ENCODE data around the gene ARRDC4.

ARRDC4 gene

DNA sequence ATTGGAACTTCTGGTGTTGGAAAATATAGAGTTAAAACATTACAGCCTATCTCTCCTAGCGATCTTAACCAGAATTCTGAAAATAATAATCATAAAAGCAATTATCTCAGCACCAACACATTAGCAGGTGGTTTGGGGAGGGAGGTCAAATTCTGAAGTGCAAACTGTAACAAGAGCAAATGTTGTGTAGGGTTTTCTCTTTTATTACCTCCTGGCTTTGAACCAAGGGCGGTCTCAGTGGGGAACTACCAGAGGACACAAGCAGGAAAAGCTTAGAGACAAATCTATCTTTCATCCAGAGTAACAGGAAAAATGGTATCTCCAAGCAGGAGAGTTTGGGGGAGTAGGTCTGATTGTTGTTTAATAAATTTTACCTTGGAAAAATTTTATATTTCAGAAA is 5.5 kb upstream of the ARRDC4 start (continued):
- TF ChIP-seq ZFP41 (tag by site-specific recombination; IDR thresholded peaks at IDR 0.05; ENCODE audit: borderline replicate concordance) (no peak), ZNF366 (tag by site-specific recombination; conservative IDR thresholded peaks at IDR 0.05) (no peak), ZNF473 (tag by site-specific recombination; IDR thresholded peaks at IDR 0.05) (no peak), ZNF621 (tag by site-specific recombination; IDR thresholded peaks at IDR 0.05) (no peak), ZNF19 (tag by site-specific recombination; IDR thresholded peaks at IDR 0.05; ENCODE audit: low read depth) (no peak), ZIC2 (tag by site-specific recombination; IDR thresholded peaks at IDR 0.05) (0 out of 2 replicates have a peak, but pooled peaks have one; percentile 26), ZNF555 (tag by site-specific recombination; conservative IDR thresholded peaks at IDR 0.05) (no peak), ZNF223 (tag by site-specific recombination; IDR thresholded peaks at IDR 0.05) (no peak), TRIM28 (IDR thresholded peaks at IDR 0.05; ENCODE audit: borderline replicate concordance, low read length) (no peak), ZNF24 (tag by site-specific recombination; IDR thresholded peaks at IDR 0.05) (no peak), ZNF791 (tag by site-specific recombination; IDR thresholded peaks at IDR 0.05) (no peak), ZNF624 (tag by site-specific recombination; IDR thresholded peaks at IDR 0.05) (no peak), IKZF3 (tag by site-specific recombination; IDR thresholded peaks at IDR 0.05) (no peak), ZFP37 (tag by site-specific recombination; IDR thresholded peaks at IDR 0.05) (no peak), SP2 (tag by site-specific recombination; IDR thresholded peaks at IDR 0.05) (no peak), ZBTB8A (tag by site-specific recombination; IDR thresholded peaks at IDR 0.05) (no peak), KLF7 (tag by site-specific recombination; IDR thresholded peaks at IDR 0.05; ENCODE audit: borderline replicate concordance) (no peak)
- TF ChIP-seq, protein P1, sequence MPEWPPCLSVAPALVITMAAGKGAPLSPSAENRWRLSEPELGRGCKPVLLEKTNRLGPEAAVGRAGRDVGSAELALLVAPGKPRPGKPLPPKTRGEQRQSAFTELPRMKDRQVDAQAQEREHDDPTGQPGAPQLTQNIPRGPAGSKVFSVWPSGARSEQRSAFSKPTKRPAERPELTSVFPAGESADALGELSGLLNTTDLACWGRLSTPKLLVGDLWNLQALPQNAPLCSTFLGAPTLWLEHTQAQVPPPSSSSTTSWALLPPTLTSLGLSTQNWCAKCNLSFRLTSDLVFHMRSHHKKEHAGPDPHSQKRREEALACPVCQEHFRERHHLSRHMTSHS (tag by site-specific recombination; IDR thresholded peaks at IDR 0.05), result no peak
- TF ChIP-seq, protein P2, sequence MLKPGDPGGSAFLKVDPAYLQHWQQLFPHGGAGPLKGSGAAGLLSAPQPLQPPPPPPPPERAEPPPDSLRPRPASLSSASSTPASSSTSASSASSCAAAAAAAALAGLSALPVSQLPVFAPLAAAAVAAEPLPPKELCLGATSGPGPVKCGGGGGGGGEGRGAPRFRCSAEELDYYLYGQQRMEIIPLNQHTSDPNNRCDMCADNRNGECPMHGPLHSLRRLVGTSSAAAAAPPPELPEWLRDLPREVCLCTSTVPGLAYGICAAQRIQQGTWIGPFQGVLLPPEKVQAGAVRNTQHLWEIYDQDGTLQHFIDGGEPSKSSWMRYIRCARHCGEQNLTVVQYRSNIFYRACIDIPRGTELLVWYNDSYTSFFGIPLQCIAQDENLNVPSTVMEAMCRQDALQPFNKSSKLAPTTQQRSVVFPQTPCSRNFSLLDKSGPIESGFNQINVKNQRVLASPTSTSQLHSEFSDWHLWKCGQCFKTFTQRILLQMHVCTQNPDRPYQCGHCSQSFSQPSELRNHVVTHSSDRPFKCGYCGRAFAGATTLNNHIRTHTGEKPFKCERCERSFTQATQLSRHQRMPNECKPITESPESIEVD (tag by site-specific recombination; IDR thresholded peaks at IDR 0.05), result 0 out of 2 replicates have a peak, but pooled peaks have one; percentile 20

- H3K4me1 ChIP-seq (ENCODE audit: control insufficient read depth, insufficient read depth, low read length), result peaks cover 6% of the 10 kb centered on the region; the same call in 1 of the 2 replicates
- ChIA-PET CTCF (no interaction called here), POLR2A (no interaction called here)
- no peaks in the 10 kb centered on the region for H3K9me3 ChIP-seq (ENCODE audit: control insufficient read depth, insufficient read depth, low read depth, low read length)
- H3K4me3 ChIP-seq (ENCODE audit: low read depth, low read length), result no peak overlapping the region
- H3K27ac ChIP-seq (ENCODE audit: extremely low read depth, low read depth, low read length), result no peak overlapping the region
- H3K36me3 ChIP-seq (ENCODE audit: control insufficient read depth in 2 of 2, insufficient read depth in 1 of 2, low read length in 2 of 2), result no peaks in the 10 kb centered on the region
- TF ChIP-seq ZNF404 (tag by site-specific recombination; IDR thresholded peaks at IDR 0.05) (no peak), ZNF639 (tag by site-specific recombination; IDR thresholded peaks at IDR 0.05) (no peak), ZNF146 (tag by site-specific recombination; IDR thresholded peaks at IDR 0.05) (no peak), ZNF114 (tag by site-specific recombination; IDR thresholded peaks at IDR 0.05) (no peak), ZNF350 (tag by site-specific recombination; IDR thresholded peaks at IDR 0.05) (no peak), ZNF596 (tag by site-specific recombination; IDR thresholded peaks at IDR 0.05) (no peak), SETDB1 (IDR thresholded peaks at IDR 0.05; ENCODE audit: insufficient read length, low read length) (peak; percentile 73), ZNF670 (tag by site-specific recombination; IDR thresholded peaks at IDR 0.05; ENCODE audit: low read depth) (no peak)
Measured at GRCh38 chr15:97955529-97955928, 5.0 kb upstream of the ARRDC4 start.
